Measurements from ENCODE around the gene PDLIM7. TPM values are rescaled to one million over a fixed set of nuclear protein-coding genes. Genes with fewer than 3 reads are reported as not detected.

PDLIM7 gene
- total and polyA plus RNA-seq, 2 of the 8 experiments (the other 6 are each of a cell fraction or from before 2014, with no cell fraction given), result 67.3 to 94.2 TPM

DNA sequence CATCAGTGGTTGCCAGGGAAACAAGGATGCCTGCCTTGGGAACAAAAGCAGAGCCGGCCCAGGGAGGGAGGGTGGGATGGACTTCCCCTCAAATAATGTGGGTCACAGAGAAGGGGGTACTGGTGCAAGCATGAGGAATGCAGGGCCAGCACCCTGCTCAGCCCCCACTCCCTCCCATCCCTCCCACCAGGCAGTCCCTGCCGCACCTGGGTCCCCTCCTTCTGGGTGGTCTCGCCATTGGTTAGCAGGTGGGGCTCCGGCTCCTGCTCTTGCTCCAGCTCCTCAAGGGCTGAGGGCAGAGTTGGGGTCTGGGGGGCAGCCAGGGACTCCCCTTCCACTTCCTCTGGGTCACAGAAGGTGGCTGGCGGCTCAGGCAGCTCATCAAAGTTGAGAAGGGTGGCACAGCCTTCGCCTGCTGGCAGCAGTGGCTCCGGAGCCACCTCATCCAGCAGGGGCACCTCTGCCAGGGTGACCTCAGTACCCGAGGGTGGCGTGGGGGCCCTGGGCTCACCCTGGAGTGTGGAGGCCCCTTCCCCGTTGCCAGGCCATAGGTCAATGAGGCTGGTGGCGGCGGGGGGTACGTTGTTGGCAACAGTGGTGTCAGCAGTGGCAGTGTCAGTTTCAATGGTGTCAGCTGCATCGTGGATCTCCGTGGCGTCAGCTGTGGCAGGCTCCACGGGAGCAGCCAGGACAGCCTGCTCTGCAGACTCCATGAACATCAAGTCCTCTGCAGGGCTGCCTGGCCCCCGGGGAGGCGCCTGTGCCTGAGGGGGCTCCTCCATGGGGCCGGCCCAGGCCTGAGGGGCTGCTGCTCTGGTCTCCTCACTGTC lies 39.3 kb downstream of the PDLIM7 start:
- Histone ChIP-seq H2AFZ (ENCODE audit: low read length) (no peak overlapping the region), H2BK12ac (ENCODE audit: low read depth, low read length) (no peak overlapping the region), H3K4ac (replicated peaks; ENCODE audit: insufficient read length, low read depth, low read length) (no peak overlapping the region), H3K4me3 (ENCODE audit: extremely low read depth in 1 of 4, insufficient read depth in 2 of 4, low read depth in 3 of 4, low read length in 4 of 4) (no peak overlapping the region), H3K14ac (ENCODE audit: insufficient read length) (no peak overlapping the region), H3K4me1 (replicated peaks in 1 of 4; ENCODE audit: control insufficient read depth in 3 of 4, insufficient read depth in 4 of 4, low read length in 3 of 4) (peaks cover 0 to 20% (median 10%) of the 10 kb centered on the region in 4 experiments; a peak in 6 of 7 replicates), H3K27me3 (replicated peaks in 1 of 4; ENCODE audit: control insufficient read depth in 3 of 4, extremely low read depth in 1 of 4, insufficient read depth in 3 of 4, low read length in 3 of 4) (peaks cover 0 to 7% (median 1%) of the 10 kb centered on the region in 4 experiments; a peak in 1 of 7 replicates), H3K79me1 (ENCODE audit: low read depth, low read length) (peaks cover 3% of the 10 kb centered on the region; the same call in 1 of the 2 replicates), H3K23ac (ENCODE audit: insufficient read length) (no peak overlapping the region), H2BK120ac (replicated peaks; ENCODE audit: low read depth, low read length) (no peak overlapping the region), H3K56ac (replicated peaks; ENCODE audit: insufficient read length, low read depth, low read length) (no peak overlapping the region), H3K4me2 (ENCODE audit: insufficient read depth in 1 of 2, low read depth in 2 of 2, low read length in 2 of 2) (no peak overlapping the region), H3K23me2 (ENCODE audit: low read depth, low read length) (peaks cover 15% of the 10 kb centered on the region; the same call in 1 of the 2 replicates), H2AK5ac (ENCODE audit: low read depth, low read length) (no peak overlapping the region), H2BK20ac (ENCODE audit: low read length) (no peak overlapping the region), H4K8ac (ENCODE audit: extremely low read depth, insufficient read depth, low read length) (no peak overlapping the region), H4K5ac (ENCODE audit: insufficient read length, low read depth, low read length) (no peak overlapping the region), H2BK15ac (ENCODE audit: low read length) (no peak overlapping the region), H4K20me1 (replicated peaks in 1 of 2; ENCODE audit: control insufficient read depth in 1 of 2, insufficient read depth in 2 of 2, low read length in 2 of 2) (peaks cover 27 to 38% of the 10 kb centered on the region in 2 experiments), H4K91ac (replicated peaks; ENCODE audit: insufficient read length, low read length) (no peak overlapping the region), H3K18ac (ENCODE audit: extremely low read depth, low read length) (no peak overlapping the region), H3K9me3 (ENCODE audit: insufficient read depth in 2 of 2, low read depth in 1 of 2, low read length in 1 of 2) (no peaks in the 10 kb centered on the region), H3K79me2 (ENCODE audit: control insufficient read depth in 1 of 2, insufficient read depth in 2 of 2, low read length in 2 of 2) (no peaks in the 10 kb centered on the region), H3K36me3 (ENCODE audit: control insufficient read depth in 2 of 4, insufficient read depth in 4 of 4, low read length in 3 of 4) (peaks cover 19 to 53% (median 44%) of the 10 kb centered on the region in 4 experiments), H2BK5ac (ENCODE audit: low read depth, low read length) (no peak overlapping the region), H3K27ac (ENCODE audit: low read depth, low read length) (peak overlapping the region; percentile 47), H3K9ac (replicated peaks in 1 of 4; ENCODE audit: extremely low read depth in 1 of 4, low read depth in 3 of 4, low read length in 3 of 4) (no peak overlapping the region)
- 92% methylated on average over 17 of the region's 20 CpGs; no CpG with 5 or more reads in 1 of the 2 experiments for WGBS, 2 experiments (ENCODE audit: extremely low coverage in 1 of 2, insufficient coverage in 1 of 2, insufficient read length in 1 of 2, insufficient replicate concordance in 2 of 2, low coverage in 1 of 2, low lambda C conversion rate in 2 of 2, missing lambda C conversion rate in 1 of 2)
- no peak for FAIRE-seq
- POLR2A ChIA-PET (ENCODE audit: partially characterized antibody), result interaction anchor here (0.7 to 67.5 kb wide), 12 partner anchors 11 to 155 kb away, joined by 3 to 3349 read pairs (median 3); partner anchors contain the start of genes DBN1, DOK3, LMAN2 and PDLIM7
- TF ChIP-seq TAF1 (IDR thresholded peaks at IDR 0.05; ENCODE audit: low read depth, low read length) (no peak), YY1 (IDR thresholded peaks at IDR 0.05; ENCODE audit: low read depth, low read length) (no peak), EGR1 (IDR thresholded peaks at IDR 0.05; ENCODE audit: borderline replicate concordance, low read depth, low read length) (peak; percentile 60; the same call in 1 of the 2 replicates), SIN3A (conservative IDR thresholded peaks at IDR 0.05 in 1 of 2, IDR thresholded peaks at IDR 0.05 in 1 of 2; ENCODE audit: low read depth in 1 of 2, low read length in 2 of 2) (0 out of 4 replicates have a peak, but pooled peaks of 1 of the 2 experiments have one; percentile 29)
- no peak for DNase-seq (ENCODE audit: low read depth in 1 of 2, low spot score in 2 of 2)
- CTCF ChIA-PET (ENCODE audit: partially characterized antibody), result interaction anchor here (1.0 to 23.6 kb wide), 29 partner anchors 9 to 149 kb away, joined by 3 to 430 read pairs (median 5); partner anchors contain the start of genes DBN1, DDX41, F12 and GRK6

Measured in H1 (cell line).